ENCODE data around the gene ALDH6A1. TPM values are rescaled to one million over a fixed set of nuclear protein-coding genes. Genes with fewer than 3 reads are reported as not detected.

Gene ALDH6A1
- polyA plus RNA-seq, 1 donor from 2014 or later, result 11.1 TPM

GRCh38 chr14:74064883-74065282 is 19.4 kb downstream of the ALDH6A1 start:
- H4K20me1 ChIP-seq (ENCODE audit: insufficient read depth), result no peaks in the 10 kb centered on the region
- H2AFZ ChIP-seq (ENCODE audit: low read depth, low read length), result no peak overlapping the region
- no peak overlapping the region for H3K4me3 ChIP-seq (ENCODE audit: low read length)
- no peaks in the 10 kb centered on the region for H3K9me2 ChIP-seq (ENCODE audit: insufficient read depth, low read length)
- no peak overlapping the region for H3K9ac ChIP-seq (ENCODE audit: low read length)
- H3K79me2 ChIP-seq (replicated peaks; ENCODE audit: insufficient read depth, low read length), result no peaks in the 10 kb centered on the region
- H3F3A ChIP-seq (ENCODE audit: insufficient read depth, low read length, poor library complexity, severe bottlenecking), result no peaks in the 10 kb centered on the region
- no peak for TF ChIP-seq TAF1 (IDR thresholded peaks at IDR 0.05; ENCODE audit: low read depth)
- TF ChIP-seq POLR2AphosphoS5 (IDR thresholded peaks at IDR 0.05), result no peak
- no peak for TF ChIP-seq SMC3 (conservative IDR thresholded peaks at IDR 0.05; ENCODE audit: poor library complexity)
- TF ChIP-seq CTCF (IDR thresholded peaks at IDR 0.05; ENCODE audit: poor library complexity, severe bottlenecking), result no peak
- TF ChIP-seq MXI1 (conservative IDR thresholded peaks at IDR 0.05; ENCODE audit: poor library complexity, severe bottlenecking), result no peak
- no peak for TF ChIP-seq EZH2 (IDR thresholded peaks at IDR 0.05; ENCODE audit: borderline replicate concordance, insufficient read depth, low read length, poor library complexity, severe bottlenecking)
- TF ChIP-seq, protein P1, sequence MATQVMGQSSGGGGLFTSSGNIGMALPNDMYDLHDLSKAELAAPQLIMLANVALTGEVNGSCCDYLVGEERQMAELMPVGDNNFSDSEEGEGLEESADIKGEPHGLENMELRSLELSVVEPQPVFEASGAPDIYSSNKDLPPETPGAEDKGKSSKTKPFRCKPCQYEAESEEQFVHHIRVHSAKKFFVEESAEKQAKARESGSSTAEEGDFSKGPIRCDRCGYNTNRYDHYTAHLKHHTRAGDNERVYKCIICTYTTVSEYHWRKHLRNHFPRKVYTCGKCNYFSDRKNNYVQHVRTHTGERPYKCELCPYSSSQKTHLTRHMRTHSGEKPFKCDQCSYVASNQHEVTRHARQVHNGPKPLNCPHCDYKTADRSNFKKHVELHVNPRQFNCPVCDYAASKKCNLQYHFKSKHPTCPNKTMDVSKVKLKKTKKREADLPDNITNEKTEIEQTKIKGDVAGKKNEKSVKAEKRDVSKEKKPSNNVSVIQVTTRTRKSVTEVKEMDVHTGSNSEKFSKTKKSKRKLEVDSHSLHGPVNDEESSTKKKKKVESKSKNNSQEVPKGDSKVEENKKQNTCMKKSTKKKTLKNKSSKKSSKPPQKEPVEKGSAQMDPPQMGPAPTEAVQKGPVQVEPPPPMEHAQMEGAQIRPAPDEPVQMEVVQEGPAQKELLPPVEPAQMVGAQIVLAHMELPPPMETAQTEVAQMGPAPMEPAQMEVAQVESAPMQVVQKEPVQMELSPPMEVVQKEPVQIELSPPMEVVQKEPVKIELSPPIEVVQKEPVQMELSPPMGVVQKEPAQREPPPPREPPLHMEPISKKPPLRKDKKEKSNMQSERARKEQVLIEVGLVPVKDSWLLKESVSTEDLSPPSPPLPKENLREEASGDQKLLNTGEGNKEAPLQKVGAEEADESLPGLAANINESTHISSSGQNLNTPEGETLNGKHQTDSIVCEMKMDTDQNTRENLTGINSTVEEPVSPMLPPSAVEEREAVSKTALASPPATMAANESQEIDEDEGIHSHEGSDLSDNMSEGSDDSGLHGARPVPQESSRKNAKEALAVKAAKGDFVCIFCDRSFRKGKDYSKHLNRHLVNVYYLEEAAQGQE (IDR thresholded peaks at IDR 0.05; ENCODE audit: borderline replicate concordance), result no peak
- TF ChIP-seq EP300 (conservative IDR thresholded peaks at IDR 0.05; ENCODE audit: poor library complexity, severe bottlenecking), result no peak
- TF ChIP-seq RAD21 (conservative IDR thresholded peaks at IDR 0.05), result no peak
- H3K9me3 ChIP-seq (ENCODE audit: low read length), result no peaks in the 10 kb centered on the region
- no peaks in the 10 kb centered on the region for H3K36me3 ChIP-seq (ENCODE audit: insufficient read depth, low read length)
- H3K27ac ChIP-seq (ENCODE audit: low read length), result no peak overlapping the region
- H3K4me2 ChIP-seq (ENCODE audit: low read length), result no peak overlapping the region
- H3K27me3 ChIP-seq (ENCODE audit: insufficient read depth, low read depth, low read length), result no peaks in the 10 kb centered on the region

DNA sequence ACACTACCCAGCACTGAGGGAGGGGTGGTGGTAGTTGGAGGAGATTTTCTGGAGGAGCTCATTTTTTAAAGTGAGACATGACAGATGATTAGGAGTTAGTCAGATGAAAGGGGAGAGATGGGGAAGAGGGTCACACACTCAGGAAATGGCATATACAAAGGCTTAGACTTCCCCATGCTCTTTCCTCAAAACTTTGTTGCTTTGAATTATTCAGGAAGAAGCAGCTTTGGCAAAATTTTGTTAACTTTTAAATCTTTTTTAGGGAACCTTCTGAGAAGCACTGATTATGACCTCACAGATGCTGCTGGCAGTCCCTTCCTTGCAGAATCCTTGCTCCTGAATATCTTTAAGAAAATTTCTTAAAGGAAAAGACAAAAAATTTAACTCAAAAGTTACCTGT is 19.8 kb downstream of the ALDH6A1 start:
- H3K9me2 ChIP-seq (ENCODE audit: insufficient read depth, low read length), result no peaks in the 10 kb centered on the region
- H4K20me1 ChIP-seq (ENCODE audit: insufficient read depth), result no peaks in the 10 kb centered on the region
- no peaks in the 10 kb centered on the region for H3K79me2 ChIP-seq (replicated peaks; ENCODE audit: insufficient read depth, low read length)
- H3K9ac ChIP-seq (ENCODE audit: low read length), result no peak overlapping the region
- no peak overlapping the region for H3K4me3 ChIP-seq (ENCODE audit: low read length)
- no peak overlapping the region for H3K4me2 ChIP-seq (ENCODE audit: low read length)
- no peak overlapping the region for H3K27ac ChIP-seq (ENCODE audit: low read length)
- no peaks in the 10 kb centered on the region for H3K9me3 ChIP-seq (ENCODE audit: low read length)
- no peaks in the 10 kb centered on the region for H3K27me3 ChIP-seq (ENCODE audit: insufficient read depth, low read depth, low read length)
- no peak overlapping the region for H2AFZ ChIP-seq (ENCODE audit: low read depth, low read length)
- no peak for TF ChIP-seq MXI1 (conservative IDR thresholded peaks at IDR 0.05; ENCODE audit: poor library complexity, severe bottlenecking)
- TF ChIP-seq EP300 (conservative IDR thresholded peaks at IDR 0.05; ENCODE audit: poor library complexity, severe bottlenecking), result no peak
- TF ChIP-seq, protein P1 (IDR thresholded peaks at IDR 0.05; ENCODE audit: borderline replicate concordance), result no peak
- TF ChIP-seq SMC3 (conservative IDR thresholded peaks at IDR 0.05; ENCODE audit: poor library complexity), result no peak
- TF ChIP-seq RAD21 (conservative IDR thresholded peaks at IDR 0.05), result no peak
- no peak for TF ChIP-seq POLR2AphosphoS5 (IDR thresholded peaks at IDR 0.05)
- no peaks in the 10 kb centered on the region for H3K36me3 ChIP-seq (ENCODE audit: insufficient read depth, low read length)
- H3F3A ChIP-seq (ENCODE audit: insufficient read depth, low read length, poor library complexity, severe bottlenecking), result no peaks in the 10 kb centered on the region

Data from neural cell (in vitro differentiated cells).